Measurements from ENCODE around the gene RETN. TPM values are rescaled to one million over a fixed set of nuclear protein-coding genes. Genes with fewer than 3 reads are reported as not detected.

RETN gene
- polyA plus RNA-seq, 2 of the 4 experiments (the other 2 are of a cell fraction), result not detected

GRCh38 chr19:7637374-7638256 is 31.2 kb upstream of the RETN start:
- POLR2A ChIA-PET, result interaction anchor here (0.7 to 1.0 kb wide), 2 partner anchors 32 to 164 kb away, joined by 3 to 5 read pairs; no protein-coding TSS in a partner anchor
- Histone ChIP-seq H3K4me2 (peak overlapping the region; percentile 75), H3K4me3 (peak overlapping the region; percentile 64), H3K9me3 (no peaks in the 10 kb centered on the region), H3K27ac (peak overlapping the region; percentile 77 to 98), H3K4me1 (no peaks in the 10 kb centered on the region)
- WGBS (ENCODE audit: missing lambda C conversion rate), result 78% methylated on average over 11 of the region's 30 CpGs
- TF ChIP-seq KDM5A (IDR thresholded peaks at IDR 0.05) (no peak), HOXB5 (CRISPR knock-in tag; IDR thresholded peaks at IDR 0.05) (no peak), NFE2L2 (conservative IDR thresholded peaks at IDR 0.05; ENCODE audit: low read length) (no peak), BCL3 (IDR thresholded peaks at IDR 0.05) (no peak), POLR2AphosphoS2 (conservative IDR thresholded peaks at IDR 0.05; ENCODE audit: low read length) (no peak), HEYL (CRISPR knock-in tag; IDR thresholded peaks at IDR 0.05) (no peak), JUN (IDR thresholded peaks at IDR 0.05) (no peak), PHF8 (IDR thresholded peaks at IDR 0.05; ENCODE audit: borderline replicate concordance, low read depth) (no peak; the same call in 1 of the 2 replicates), CHD2 (IDR thresholded peaks at IDR 0.05; ENCODE audit: low read length, partially characterized antibody) (no peak), HOXA7 (CRISPR knock-in tag; IDR thresholded peaks at IDR 0.05) (no peak), SREBF2 (IDR thresholded peaks at IDR 0.05) (no peak), RFX5 (IDR thresholded peaks at IDR 0.05) (no peak), HMGXB4 (CRISPR knock-in tag; IDR thresholded peaks at IDR 0.05; ENCODE audit: borderline replicate concordance) (no peak)
- TF ChIP-seq, protein P1, sequence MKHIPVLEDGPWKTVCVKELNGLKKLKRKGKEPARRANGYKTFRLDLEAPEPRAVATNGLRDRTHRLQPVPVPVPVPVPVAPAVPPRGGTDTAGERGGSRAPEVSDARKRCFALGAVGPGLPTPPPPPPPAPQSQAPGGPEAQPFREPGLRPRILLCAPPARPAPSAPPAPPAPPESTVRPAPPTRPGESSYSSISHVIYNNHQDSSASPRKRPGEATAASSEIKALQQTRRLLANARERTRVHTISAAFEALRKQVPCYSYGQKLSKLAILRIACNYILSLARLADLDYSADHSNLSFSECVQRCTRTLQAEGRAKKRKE (CRISPR knock-in tag; IDR thresholded peaks at IDR 0.05; ENCODE audit: low read depth), result no peak
- FAIRE-seq, result no peak
- CTCF ChIA-PET, result interaction anchor here (0.7 to 1.5 kb wide), 3 partner anchors 9 to 69 kb away, joined by 3 to 7 read pairs (median 3); partner anchors contain the start of gene TRAPPC5
- peak; percentile 45 to 51; a peak in 5 of 6 replicates for ATAC-seq
- DNase-seq (ENCODE audit: low read depth in 1 of 2, low spot score in 1 of 2), result peak in 1 of 2 experiments; percentile 25

DNA sequence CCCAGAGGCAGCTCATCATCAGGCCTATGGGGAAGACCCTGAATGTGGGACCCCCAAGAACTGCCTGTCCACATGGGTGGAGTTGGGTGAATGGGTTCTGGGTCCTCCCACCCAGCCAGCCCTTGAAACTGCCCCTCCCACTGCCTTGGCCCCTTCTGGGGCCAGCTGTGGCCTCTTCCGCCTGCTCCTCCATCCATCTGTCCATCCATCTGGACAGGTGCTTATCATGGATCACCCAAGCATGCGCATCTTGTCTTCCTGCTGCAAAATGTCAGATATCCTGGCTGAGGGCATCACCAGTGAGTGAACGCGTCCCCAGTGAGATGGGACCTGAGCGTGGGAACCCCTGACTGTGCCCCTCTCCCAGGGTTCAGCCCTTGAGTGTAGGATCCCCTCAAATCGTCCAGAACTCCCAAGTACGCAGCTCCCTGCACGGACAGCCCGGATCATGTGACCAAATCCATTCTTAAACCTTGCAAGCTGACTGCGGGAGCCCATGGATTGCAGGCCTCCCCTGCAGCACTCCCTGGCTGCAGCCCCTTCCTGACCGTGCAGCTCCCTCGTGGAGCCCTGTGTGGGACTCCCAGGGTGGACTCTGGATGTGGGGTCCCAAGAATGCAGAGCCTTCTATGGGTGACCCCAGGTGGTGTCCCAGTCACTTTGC is 29.9 kb upstream of the RETN start:
- TF ChIP-seq E2F6 (IDR thresholded peaks at IDR 0.05; ENCODE audit: borderline replicate concordance, low read depth) (no peak), JUNB (IDR thresholded peaks at IDR 0.05) (no peak), ZC3H11A (IDR thresholded peaks at IDR 0.05) (no peak), ZFP36 (IDR thresholded peaks at IDR 0.05; ENCODE audit: borderline replicate concordance, partially characterized antibody) (no peak), SMC3 (IDR thresholded peaks at IDR 0.05) (no peak), CBX8 (IDR thresholded peaks at IDR 0.05) (no peak)
- CTCF ChIA-PET, result interaction anchor here (0.6 to 1.5 kb wide), 4 partner anchors 13 to 500 kb away, joined by 3 to 7 read pairs (median 4); no protein-coding TSS in a partner anchor
- no peaks in the 10 kb centered on the region for H3K9me3 ChIP-seq
- no peak for FAIRE-seq
- WGBS (ENCODE audit: missing lambda C conversion rate), result 94% methylated on average over 9 of the region's 12 CpGs
- no peaks in the 10 kb centered on the region for H3K4me1 ChIP-seq
- POLR2A ChIA-PET, result no interaction called here
- DNase-seq (ENCODE audit: low read depth in 1 of 2, low spot score in 1 of 2), result no peak
- no peak overlapping the region for H3K27ac ChIP-seq
- H3K4me2 ChIP-seq, result no peak overlapping the region
- no peak for ATAC-seq
- H3K4me3 ChIP-seq, result no peak overlapping the region
